NCI-H446 (cell line): ENCODE measurements around the gene SMPD4.
"Not testable (repeated sequence)": the region's sequence is repeated elsewhere in the genome, so short reads cannot be mapped to it uniquely, and the experiment has no call there.

Experiments used
- DNase-seq, 2 experiments: peaks; one replicate each; lab custom pipeline; 2025; lab: John Stamatoyannopoulos, UW

Gene SMPD4

GRCh38 chr2:130159376-130159775, 22.0 kb downstream of the SMPD4 start:
- not testable (repeated sequence) for DNase-seq

GRCh38 chr2:130158631-130159030, 22.8 kb downstream of the SMPD4 start:
- DNase-seq, result no peak

- DNase-seq, result not testable (repeated sequence)
Measured at GRCh38 chr2:130157825-130158514, 23.4 kb downstream of the SMPD4 start.

GRCh38 chr2:130157354-130157753, 24.0 kb downstream of the SMPD4 start:
- not testable (repeated sequence) for DNase-seq

- no peak for DNase-seq
Measured at GRCh38 chr2:130156624-130157004, 24.8 kb downstream of the SMPD4 start.

GRCh38 chr2:130155956-130156623, 25.3 kb downstream of the SMPD4 start:
- peak; percentile 4 to 49 for DNase-seq

- DNase-seq, result no peak
Measured at GRCh38 chr2:130154773-130155765, 26.3 kb downstream of the SMPD4 start.

- DNase-seq, result not testable (repeated sequence)
Measured at GRCh38 chr2:130154423-130154770, 27.0 kb downstream of the SMPD4 start.

- not testable (repeated sequence) for DNase-seq
Measured at GRCh38 chr2:130153721-130154422, 27.5 kb downstream of the SMPD4 start.

- no peak for DNase-seq
Measured at GRCh38 chr2:130152816-130153595, 28.4 kb downstream of the SMPD4 start.

- not testable (repeated sequence) for DNase-seq
Measured at GRCh38 chr2:130152136-130152815, 29.1 kb downstream of the SMPD4 start.

- not testable (repeated sequence) for DNase-seq
Measured at GRCh38 chr2:130151145-130151512, 30.3 kb downstream of the SMPD4 start.

GRCh38 chr2:130150181-130151144, 30.9 kb downstream of the SMPD4 start:
- DNase-seq, result no peak

- DNase-seq, result not testable (repeated sequence)
Measured at GRCh38 chr2:130148515-130148914, 32.9 kb downstream of the SMPD4 start.

- peak; percentile 20 to 58 for DNase-seq
Measured at GRCh38 chr2:130145006-130145414, 36.4 kb downstream of the SMPD4 start, which contains the start of gene CCDC74B. TSS of gene CCDC74B (minus strand) at chr2:130145112. CDS start at chr2:130144996, 116 bp downstream.

GRCh38 chr2:130143266-130144039, 37.9 kb downstream of the SMPD4 start:
- DNase-seq, result not testable (repeated sequence)

- not testable (repeated sequence) for DNase-seq
Measured at GRCh38 chr2:130142396-130143265, 38.8 kb downstream of the SMPD4 start.
